Panc1 (cell line): Measurements from ENCODE around the gene KATNA1.

Experiments
- CTCF ChIP-seq: fragments of 450-650 bp; IDR thresholded peaks from 2 replicates; pipeline ENCODE4 v1.5.1; 2017; ENCODE audit warnings: mild to moderate bottlenecking
- REST ChIP-seq, 2 experiments: IDR thresholded peaks; 2 replicates each; pipeline ENCODE4 v1.6.1; 2011 to 2012; ENCODE audit warnings: low read depth in 2 of 2, control low read depth in 1 of 2, low read length in 1 of 2, mild to moderate bottlenecking in 1 of 2, moderate library complexity in 1 of 2; ENCODE audit not compliant: insufficient read depth in 1 of 2

- TF ChIP-seq CTCF (no peak), REST (IDR thresholded peaks at IDR 0.05; ENCODE audit: insufficient read depth in 1 of 2, low read depth in 2 of 2, low read length in 1 of 2) (no peak)
Measured at GRCh38 chr6:149686230-149686629, 37.7 kb upstream of the KATNA1 start.
